GM19455 (cell line): ENCODE measurements around the gene LYZL2.
"Not testable (repeated sequence)": the region's sequence is repeated elsewhere in the genome, so short reads cannot be mapped to it uniquely, and the experiment has no call there.

Experiments used
- ATAC-seq: cut with Tn5 transposase; IDR thresholded peaks from one replicate; pipeline ENCODE4 v1.9.1; 2021; ENCODE audit not compliant: unreplicated experiment

LYZL2 gene

GRCh38 chr10:30639946-30640786 is 10.6 kb upstream of the LYZL2 start:
- ATAC-seq = no peak

- ATAC-seq = no peak
Measured at GRCh38 chr10:30637881-30638467, 8.4 kb upstream of the LYZL2 start.

- ATAC-seq = no peak
Measured at GRCh38 chr10:30631188-30631587, 1.6 kb upstream of the LYZL2 start.

GRCh38 chr10:30630571-30630970 is 1.0 kb upstream of the LYZL2 start:
- no peak for ATAC-seq

- not testable (repeated sequence) for ATAC-seq
Measured at GRCh38 chr10:30628576-30628975, 977 bp downstream of the LYZL2 start.

GRCh38 chr10:30626837-30627236 is 2.7 kb downstream of the LYZL2 start:
- not testable (repeated sequence) for ATAC-seq

- not testable (repeated sequence) for ATAC-seq
Measured at GRCh38 chr10:30626196-30626595, 3.4 kb downstream of the LYZL2 start.

GRCh38 chr10:30625080-30625479 is 4.5 kb downstream of the LYZL2 start:
- no peak for ATAC-seq

GRCh38 chr10:30619966-30620365 is 9.6 kb downstream of the LYZL2 start:
- ATAC-seq = no peak

- ATAC-seq = no peak
Measured at GRCh38 chr10:30617070-30617469, 12.5 kb downstream of the LYZL2 start.

GRCh38 chr10:30611041-30611440 is 18.5 kb downstream of the LYZL2 start:
- not testable (repeated sequence) for ATAC-seq

- ATAC-seq = no peak
Measured at GRCh38 chr10:30607814-30608213, 21.7 kb downstream of the LYZL2 start.

GRCh38 chr10:30606313-30606712 is 23.2 kb downstream of the LYZL2 start:
- no peak for ATAC-seq

- ATAC-seq = not testable (repeated sequence)
Measured at GRCh38 chr10:30605341-30606121, 24.0 kb downstream of the LYZL2 start.

GRCh38 chr10:30603589-30603988 is 26.0 kb downstream of the LYZL2 start:
- ATAC-seq = no peak

GRCh38 chr10:30602747-30603146 is 26.8 kb downstream of the LYZL2 start:
- no peak for ATAC-seq

- no peak for ATAC-seq
Measured at GRCh38 chr10:30600005-30600404, 29.5 kb downstream of the LYZL2 start.

GRCh38 chr10:30598105-30598776 is 31.3 kb downstream of the LYZL2 start:
- ATAC-seq = no peak

- ATAC-seq = not testable (repeated sequence)
Measured at GRCh38 chr10:30597433-30597824, 32.1 kb downstream of the LYZL2 start.

GRCh38 chr10:30596493-30597432 is 32.8 kb downstream of the LYZL2 start:
- ATAC-seq = not testable (repeated sequence)
